NCI-H1092 treated with DMSO at 0.1 percent for 48 hours (cell line): ENCODE measurements around the gene STRA8.
A peak's percentile ranks its signal among the peaks of the same experiment; 100 is the strongest.
"Not testable (repeated sequence)": the region's sequence is repeated elsewhere in the genome, so short reads cannot be mapped to it uniquely, and the experiment has no call there.

Experiments
- DNase-seq: peaks from one replicate; lab custom pipeline; 2025; lab: John Stamatoyannopoulos, UW

STRA8 gene

GRCh38 chr7:135205850-135206249, 27.8 kb upstream of the STRA8 start:
- DNase-seq: no peak

- DNase-seq: no peak
These were observed 26.7 kb upstream of the STRA8 start for GRCh38 chr7:135206941-135207391.

GRCh38 chr7:135207406-135208101, 26.1 kb upstream of the STRA8 start:
- no peak for DNase-seq

GRCh38 chr7:135208102-135208793, 25.4 kb upstream of the STRA8 start:
- DNase-seq: no peak

DNA sequence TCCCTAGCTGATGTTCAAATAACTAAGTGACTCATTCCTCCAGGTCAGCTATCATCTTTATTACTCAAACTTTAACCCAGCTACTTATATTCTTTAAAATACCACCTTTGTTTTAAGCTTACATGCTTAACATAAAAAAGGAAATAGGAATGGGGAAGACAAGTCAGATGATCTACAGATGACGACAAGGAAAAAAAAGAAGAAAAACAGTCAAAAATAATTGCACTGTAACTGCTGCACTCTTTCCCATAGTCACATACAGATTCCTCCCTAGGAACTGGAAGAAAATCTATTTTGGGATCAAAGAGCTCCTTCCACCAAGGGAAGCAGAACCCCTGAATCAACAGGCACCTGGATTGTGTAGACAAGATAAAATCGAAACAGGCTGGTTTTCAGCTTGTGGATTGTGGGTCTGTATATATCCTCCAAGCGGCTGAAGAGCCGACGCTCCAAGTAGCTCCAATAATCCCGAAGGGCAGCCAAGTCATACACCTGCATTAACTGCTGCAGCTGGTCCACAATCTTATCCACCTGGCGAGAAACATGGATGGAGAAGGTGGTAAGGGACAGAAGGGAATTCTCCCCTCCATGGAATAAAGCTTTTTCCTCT, 24.3 kb upstream of the STRA8 start:
- DNase-seq: no peak

DNA sequence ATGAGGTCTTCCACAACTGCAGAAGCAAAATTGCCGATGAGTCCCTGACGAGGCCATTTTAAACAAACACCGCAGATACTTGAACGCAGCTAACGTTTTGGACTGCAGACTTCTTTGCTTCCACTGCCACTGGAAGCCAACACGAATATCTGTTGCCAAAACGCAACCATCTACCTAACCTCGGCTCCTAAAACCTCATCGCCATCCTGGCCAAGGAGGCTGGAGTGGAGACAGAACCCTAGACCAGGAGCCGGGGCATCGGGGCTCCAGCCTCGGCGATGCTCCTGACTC, 22.8 kb upstream of the STRA8 start:
- DNase-seq: peak; percentile 55

GRCh38 chr7:135211179-135211945, 22.3 kb upstream of the STRA8 start, which contains the start of gene WDR91:
TSS of gene WDR91 (minus strand) at chr7:135211526. CDS start at chr7:135211502, 24 bp downstream.
- peak; percentile 94 for DNase-seq

DNA sequence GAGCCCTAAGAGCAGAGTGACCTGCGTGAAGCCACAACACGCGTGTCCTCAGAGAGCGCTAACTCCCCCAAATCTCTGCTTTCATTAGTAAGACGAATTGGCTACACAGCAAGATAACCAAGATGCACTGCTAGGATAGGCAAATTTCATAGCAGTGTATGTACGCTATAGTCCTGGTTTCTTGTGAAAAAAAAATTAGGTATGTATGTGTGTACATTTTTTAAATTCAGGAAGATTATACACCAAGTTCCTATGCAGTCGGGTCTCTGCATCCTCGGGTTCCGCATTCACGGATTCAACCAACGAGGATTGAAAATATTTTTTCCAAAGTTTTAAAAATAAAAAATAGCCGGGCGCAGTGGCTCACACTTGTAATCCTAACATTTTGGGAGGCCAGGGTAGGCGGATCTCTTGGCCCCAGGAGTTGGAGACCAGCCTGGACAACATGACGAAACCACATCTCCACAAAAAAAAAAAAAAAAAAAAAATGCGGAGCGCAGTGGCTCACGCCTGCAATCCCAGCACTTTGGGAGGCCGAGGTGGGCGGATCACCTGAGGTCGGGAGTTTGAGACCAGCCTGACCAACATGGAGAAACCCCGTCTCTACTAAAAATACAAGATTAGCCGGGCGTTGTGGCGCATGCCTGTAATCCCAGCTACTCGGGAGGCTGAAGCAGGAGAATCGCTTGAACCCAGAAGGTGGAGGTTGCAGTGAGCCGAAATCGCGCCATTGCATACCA, 21.5 kb upstream of the STRA8 start:
- DNase-seq: not testable (repeated sequence)

- no peak for DNase-seq
These were observed 19.8 kb upstream of the STRA8 start for GRCh38 chr7:135213831-135214230.

DNA sequence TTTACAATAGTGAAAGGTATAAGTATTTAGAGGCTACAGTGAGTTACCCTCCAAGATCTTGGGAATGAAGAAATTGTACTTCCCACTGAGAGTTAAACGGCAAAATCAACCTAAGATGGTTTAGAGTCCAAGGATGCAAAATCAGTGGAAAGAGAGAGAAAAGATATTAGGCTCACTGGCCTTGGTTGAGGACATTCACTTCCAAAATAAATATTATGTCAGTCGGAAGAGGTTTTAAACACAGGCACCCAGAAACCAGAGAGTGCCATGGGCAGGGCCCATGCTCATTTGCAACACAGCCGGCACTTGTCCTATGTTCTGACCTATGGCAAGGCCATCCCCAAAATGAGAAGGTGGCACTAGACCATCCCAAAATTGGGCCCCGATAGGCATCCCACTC, 18.5 kb upstream of the STRA8 start:
- no peak for DNase-seq

DNA sequence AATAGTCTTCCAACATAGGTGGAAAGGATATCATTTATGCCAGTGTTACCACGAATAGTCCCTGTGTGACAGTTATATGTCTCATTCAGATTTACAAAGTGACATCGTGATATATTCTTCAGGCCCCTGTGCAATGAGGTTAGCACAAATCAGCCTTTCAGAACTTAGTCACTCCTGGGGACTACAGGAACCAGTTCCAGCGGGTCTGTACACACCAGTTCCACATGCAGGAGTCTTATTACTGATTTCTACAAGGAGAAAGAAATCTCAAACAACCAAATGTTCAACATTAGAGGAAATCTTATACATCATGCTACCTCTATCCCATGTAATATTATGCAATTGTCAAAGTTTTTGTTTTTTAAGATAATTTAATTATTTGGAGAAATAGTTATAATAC, 17.9 kb upstream of the STRA8 start:
- no peak for DNase-seq

- DNase-seq: no peak
These were observed 15.8 kb upstream of the STRA8 start for GRCh38 chr7:135217645-135218509.

GRCh38 chr7:135224027-135224426, 9.6 kb upstream of the STRA8 start:
- no peak for DNase-seq

DNA sequence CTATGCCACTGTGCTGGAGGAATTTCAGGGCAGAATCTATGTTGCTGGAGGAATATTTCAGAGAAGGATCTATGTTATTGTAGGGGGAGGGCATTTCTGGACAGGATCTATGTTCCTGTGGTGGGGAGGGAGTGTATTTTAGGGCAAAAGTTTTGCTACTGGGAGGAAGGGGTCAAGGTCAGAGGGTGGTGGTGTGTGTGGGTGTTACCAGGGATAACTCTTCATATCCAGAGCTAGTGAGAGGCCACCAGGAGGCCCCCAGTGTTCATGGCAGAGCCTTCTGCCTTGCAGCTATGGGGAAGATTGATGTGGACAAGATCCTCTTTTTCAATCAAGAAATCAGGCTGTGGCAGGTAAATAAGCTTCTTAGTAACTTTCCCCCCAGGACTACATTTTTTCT, 2.0 kb upstream of the STRA8 start:
- no peak for DNase-seq

GRCh38 chr7:135232087-135232486, 1.6 kb upstream of the STRA8 start:
- no peak for DNase-seq

- DNase-seq: no peak
These were observed 918 bp upstream of the STRA8 start for GRCh38 chr7:135232720-135233119.

DNA sequence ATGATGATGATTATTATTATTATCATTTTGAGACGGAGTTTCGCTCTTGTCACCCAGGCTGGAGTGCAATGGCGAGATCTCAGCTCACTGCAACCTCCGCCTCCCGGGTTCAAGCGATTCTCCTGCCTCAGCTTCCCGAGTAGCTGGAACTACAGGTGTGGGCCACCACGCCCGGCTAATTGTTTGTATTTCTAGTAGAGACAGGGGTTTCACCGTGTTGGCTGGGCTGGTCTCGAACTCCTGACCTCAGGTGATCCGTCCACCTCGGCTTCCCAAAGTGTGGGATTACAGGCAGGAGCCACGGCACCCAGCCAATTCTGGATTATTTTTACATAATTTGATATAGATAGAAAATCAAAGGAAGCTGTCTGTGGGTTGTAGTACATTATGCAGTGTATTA, 457 bp downstream of the STRA8 start:
- not testable (repeated sequence) for DNase-seq

- no peak for DNase-seq
These were observed 1.1 kb downstream of the STRA8 start for GRCh38 chr7:135234727-135235126.

DNA sequence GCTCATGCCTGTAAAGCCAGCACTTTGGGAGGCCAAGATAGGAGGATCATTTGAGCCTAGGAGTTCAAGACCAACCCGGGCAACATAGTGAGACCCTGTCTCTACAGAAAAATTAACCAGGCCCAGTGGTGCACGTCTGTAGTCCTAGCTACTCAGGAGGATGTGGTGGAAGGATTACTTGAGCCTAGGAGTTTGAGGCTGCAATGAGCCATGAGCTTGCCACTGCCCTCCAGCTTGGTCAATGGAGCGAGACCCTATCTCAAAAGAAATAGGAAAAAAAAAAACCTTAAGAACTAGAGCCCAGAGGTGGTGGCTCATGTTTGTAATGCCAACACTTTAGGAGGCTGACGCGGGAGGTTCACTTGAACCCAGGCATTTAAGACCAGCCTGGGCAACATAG, 2.2 kb downstream of the STRA8 start:
- no peak for DNase-seq

GRCh38 chr7:135236727-135237126, 3.1 kb downstream of the STRA8 start:
- no peak for DNase-seq
